Endothelial cell of umbilical vein (primary cell): Measurements from ENCODE around the gene MED12. TPM values are rescaled to one million over a fixed set of nuclear protein-coding genes. Genes with fewer than 3 reads are reported as not detected.

ENCODE experiments used
- BruUV-seq: library from RNA; stranded (reverse); fragments of 400-500 nt; replicated peaks from 2 replicates; lab custom pipeline; 2021; lab: Mats Ljungman, UMichigan
- CTCF ChIA-PET: fragments of 300-600, 350-600 bp; sonication (Branson Sonifier 250); formaldehyde crosslinking; loops from one replicate; lab custom pipeline; 2021; ENCODE audit warnings: antibody characterized with exemption, inconsistent platforms; lab: Charles Lee
- POLR2A ChIA-PET: fragments of 300-600, 350-600 bp; sonication (Branson Sonifier 250); formaldehyde crosslinking; loops from one replicate; lab custom pipeline; 2021; ENCODE audit warnings: antibody characterized with exemption, inconsistent platforms; lab: Charles Lee
- DNase-seq: peaks from one replicate; pipeline ENCODE4 v3.0.0-alpha.2; 2011; ENCODE audit warnings: low read depth, low spot score
- FAIRE-seq: peaks from 2 replicates; lab custom pipeline; 2011; peaks lifted over from hg19 to GRCh38; lab: Jason Lieb, UNC
- H2AFZ ChIP-seq: 2 replicates; pipeline ENCODE4 v1.6.0; 2012; ENCODE audit warnings: low read depth, low read length, control low read depth, inconsistent platforms
- H3K27ac ChIP-seq: 2 replicates; pipeline ENCODE4 v1.5.1; 2011; ENCODE audit warnings: low read depth, mild to moderate bottlenecking, control low read depth, low read length, moderate library complexity; ENCODE audit not compliant: insufficient read depth
- H3K27me3 ChIP-seq, 2 experiments: 2 replicates each; pipeline versions ENCODE4 v1.6.0 to v1.6.1; 2011; ENCODE audit warnings: low read length in 2 of 2, mixed read lengths in 1 of 2; ENCODE audit not compliant: control insufficient read depth in 2 of 2, insufficient read depth in 2 of 2
- H3K36me3 ChIP-seq, 2 experiments: 2 replicates in 1 of 2; 3 replicates in 1 of 2; pipeline ENCODE4 v1.5.1; 2011; ENCODE audit warnings: low read length in 2 of 2, mild to moderate bottlenecking in 1 of 2, moderate library complexity in 1 of 2; ENCODE audit not compliant: control insufficient read depth in 2 of 2, insufficient read depth in 2 of 2; ENCODE audit errors: extremely low read depth in 1 of 2
- H3K4me1 ChIP-seq: 3 replicates; pipeline ENCODE4 v1.5.1; 2011; ENCODE audit warnings: mild to moderate bottlenecking, low read length; ENCODE audit not compliant: control insufficient read depth, insufficient read depth; ENCODE audit errors: extremely low read depth
- H3K4me2 ChIP-seq: 2 replicates; pipeline ENCODE4 v1.6.1; 2011; ENCODE audit warnings: low read length, control low read depth, mixed read lengths; ENCODE audit not compliant: insufficient read depth
- H3K4me3 ChIP-seq, 3 experiments: fragments of 200-600 bp in 1 of 3; sonication (generic), shearing (Covaris generic) in 1 of 3; replicated peaks in 1 of 3; 2 replicates each; pipeline ENCODE4 v1.5.1; 2011 to 2016; ENCODE audit warnings: control low read depth in 3 of 3, low read length in 3 of 3, mild to moderate bottlenecking in 2 of 3, inconsistent platforms in 1 of 3, low read depth in 1 of 3, moderate library complexity in 1 of 3; ENCODE audit not compliant: insufficient read depth in 1 of 3
- H3K79me2 ChIP-seq: 2 replicates; pipeline ENCODE4 v1.6.0; 2012; ENCODE audit warnings: low read length, inconsistent platforms; ENCODE audit not compliant: control insufficient read depth, insufficient read depth
- H3K9ac ChIP-seq: replicated peaks from 2 replicates; pipeline ENCODE3; 2011; ENCODE audit warnings: low read length, control low read depth; ENCODE audit not compliant: insufficient read depth; ENCODE audit errors: extremely low read depth
- H3K9me1 ChIP-seq: replicated peaks from 3 replicates; pipeline ENCODE4 v1.6.0; 2011; ENCODE audit warnings: mild to moderate bottlenecking, low read length; ENCODE audit not compliant: control insufficient read depth, insufficient read depth; ENCODE audit errors: extremely low read depth
- H3K9me3 ChIP-seq: replicated peaks from 2 replicates; pipeline ENCODE4 v1.5.1; 2012; ENCODE audit warnings: low read length, inconsistent platforms; ENCODE audit not compliant: control insufficient read depth, insufficient read depth
- H4K20me1 ChIP-seq: replicated peaks from 2 replicates; pipeline ENCODE3; 2011; ENCODE audit warnings: mild to moderate bottlenecking, low read length; ENCODE audit not compliant: control insufficient read depth, insufficient read depth; ENCODE audit errors: extremely low read depth
- CTCF ChIP-seq, 2 donors: IDR thresholded peaks; 1 replicate in 1 of 2; 2 replicates in 1 of 2; pipeline ENCODE4 v1.5.1; 2011; ENCODE audit warnings: low read length in 2 of 2, mild to moderate bottlenecking in 2 of 2, moderate library complexity in 2 of 2, control low read depth in 1 of 2, inconsistent platforms in 1 of 2, low read depth in 1 of 2; ENCODE audit not compliant: insufficient read depth in 1 of 2; ENCODE audit errors: extremely low read depth in 1 of 2
- EZH2 ChIP-seq: IDR thresholded peaks from 2 replicates; pipeline ENCODE4 v1.6.1; 2012; ENCODE audit warnings: borderline replicate concordance, low read depth, mild to moderate bottlenecking, moderate library complexity, low read length, inconsistent platforms; ENCODE audit not compliant: severe bottlenecking
- FOS ChIP-seq: IDR thresholded peaks from 2 replicates; pipeline ENCODE4 v1.6.1; 2011; ENCODE audit warnings: mild to moderate bottlenecking, low read length, moderate library complexity, borderline replicate concordance; ENCODE audit not compliant: insufficient read depth
- GATA2 ChIP-seq: IDR thresholded peaks from 2 replicates; pipeline ENCODE4 v1.7.0; 2011; ENCODE audit warnings: low read depth, mild to moderate bottlenecking, moderate library complexity, mixed read lengths, low read length; ENCODE audit not compliant: insufficient read length, insufficient read depth
- JUN ChIP-seq: IDR thresholded peaks from 2 replicates; pipeline ENCODE4 v1.6.1; 2011; ENCODE audit warnings: borderline replicate concordance, low read depth; ENCODE audit not compliant: insufficient read length, insufficient read depth
- MAX ChIP-seq: IDR thresholded peaks from 2 replicates; pipeline ENCODE4 v1.6.1; 2011; ENCODE audit not compliant: insufficient read depth, insufficient read length
- MYC ChIP-seq: IDR thresholded peaks from one replicate; pipeline ENCODE4 v1.6.1; 2011; ENCODE audit warnings: mild to moderate bottlenecking, low read depth, low read length
- POLR2A ChIP-seq: IDR thresholded peaks from 2 replicates; pipeline ENCODE4 v1.6.1; 2012; ENCODE audit warnings: low read depth, mild to moderate bottlenecking, control low read depth, low read length
- POLR2AphosphoS5 ChIP-seq: IDR thresholded peaks from 2 replicates; pipeline ENCODE4 v1.6.1; 2012; ENCODE audit warnings: low read depth, mild to moderate bottlenecking, control low read depth, low read length, moderate library complexity; ENCODE audit not compliant: insufficient read depth
- dilution Hi-C: fragments of 300-500 bp; cut with MboI; formaldehyde crosslinking; loops from one replicate; pipeline ENCODE4 v1.15.0; 2019; ENCODE audit warnings: low sequenced_read_pairs; ENCODE audit not compliant: extremely low pct_ligation_motif_present
- intact Hi-C: fragments of 100-400 bp; cut with micrococcal nuclease; formaldehyde crosslinking; loops from one replicate; pipeline ENCODE4 v1.10.0; 2022
- polyA plus RNA-seq, 4 experiments: library from polyadenylated mRNA; depleted of rRNA in 3 of 4; stranded (reverse) in 3 of 4; unstranded in 1 of 4; fragments of >200 nt; gene quantifications; 2 replicates each; pipeline versions ENCODE4 v1.2.1 to v1.2.3, GENCODE V29; 2011 to 2012; ENCODE audit warnings: missing spikeins in 1 of 4
- total RNA-seq: library from RNA; stranded (reverse); gene quantifications from 2 replicates; pipeline ENCODE4 v1.2.3, GENCODE V29; 2021

Gene MED12
- total and polyA plus RNA-seq, 2 donors (not counting 3 experiments of a cell fraction or from before 2014, with no cell fraction given): 28.1 to 65.3 TPM

- no peaks in the 10 kb centered on the region for H4K20me1 ChIP-seq
- peaks cover 4 to 14% of the 10 kb centered on the region in 2 experiments for H3K27me3 ChIP-seq
- ChIA-PET CTCF (no interaction called here), POLR2A (no interaction called here)
- FAIRE-seq: no peak
- no peaks in the 10 kb centered on the region for H3K9me3 ChIP-seq
- intact Hi-C loops: no loop called here
- H2AFZ ChIP-seq: no peak overlapping the region
- TF ChIP-seq CTCF (IDR thresholded peaks at IDR 0.05; ENCODE audit: extremely low read depth in 1 of 2, insufficient read depth in 1 of 2, low read depth in 1 of 2, low read length in 2 of 2): no peak
- TF ChIP-seq GATA2: no peak
- no peak for TF ChIP-seq MYC
- no peak for TF ChIP-seq FOS
- TF ChIP-seq MAX: no peak
- no peak for TF ChIP-seq POLR2A
- no peak for TF ChIP-seq POLR2AphosphoS5
- no peak for TF ChIP-seq EZH2
- TF ChIP-seq JUN: no peak
- no peaks in the 10 kb centered on the region for H3K9me1 ChIP-seq
- dilution Hi-C loops: no loop called here
- H3K9ac ChIP-seq: no peak overlapping the region
- H3K36me3 ChIP-seq: no peaks in the 10 kb centered on the region
- no TSS peak for BruUV-seq
- H3K4me2 ChIP-seq: no peak overlapping the region
- no peak overlapping the region for H3K27ac ChIP-seq
- peaks cover 22% of the 10 kb centered on the region for H3K79me2 ChIP-seq
- no peak for DNase-seq
- no peak overlapping the region for H3K4me3 ChIP-seq
- H3K4me1 ChIP-seq: no peaks in the 10 kb centered on the region
Observed at GRCh38 chrX:71070531-71070930, 47.9 kb upstream of the MED12 start.
